Right lobe of liver (tissue), 4 donors: ENCODE results near the gene CYBRD1.

Experiments
- CTCF ChIP-seq, 4 donors: fragments of 200-600 bp in 3 of 4; fragments of 450-650 bp in 1 of 4; IDR thresholded peaks; one replicate each; pipeline versions ENCODE4 v1.5.1 to v1.8.0; 2016 to 2022; ENCODE audit warnings: antibody characterized with exemption in 4 of 4, mild to moderate bottlenecking in 2 of 4
- POLR2A ChIP-seq: fragments of 450-650 bp; IDR thresholded peaks from one replicate; pipeline ENCODE4 v1.6.1; 2017; ENCODE audit warnings: antibody characterized with exemption, mild to moderate bottlenecking
- donor health status: DM: no; HTN: no; CAD: no.
- donor health status: DM: no; HTN: no; CAD: no.
- donor health status: DM: no; HTN: yes; CAD: no.

GRCh38 chr2:171479154-171479814 is 43.0 kb upstream of the CYBRD1 start:
- TF ChIP-seq CTCF (IDR thresholded peaks at IDR 0.05) (no peak), POLR2A (no peak)
